GM23338 (cell line): ENCODE data around the gene COL9A3. TPM values are rescaled to one million over a fixed set of nuclear protein-coding genes. Genes with fewer than 3 reads are reported as not detected.
"Not testable (repeated sequence)": the region's sequence is repeated elsewhere in the genome, so short reads cannot be mapped to it uniquely, and the experiment has no call there.

ENCODE experiments used
- ATAC-seq: fragments of 200-7000 bp; cut with Tn5 transposase; 3 replicates; pipeline ENCODE4 v1.9.1; 2020
- DNase-seq: peaks from one replicate; pipeline ENCODE4 v3.0.0-alpha.2; 2015; ENCODE audit warnings: low spot score
- H2AFZ ChIP-seq: fragments of 200-600 bp; sonication (generic); 2 replicates; pipeline ENCODE4 v1.8.0; 2016; ENCODE audit warnings: antibody characterized with exemption, mild to moderate bottlenecking, moderate library complexity
- H3F3A ChIP-seq: fragments of 200-600 bp; sonication (generic); replicated peaks from 2 replicates; pipeline ENCODE4 v1.8.0; 2017; ENCODE audit warnings: antibody characterized with exemption, mixed run types, low read depth
- H3K27ac ChIP-seq: fragments of 200-600 bp; sonication (generic); 2 replicates; pipeline ENCODE4 v1.6.1; 2016; ENCODE audit warnings: low read depth
- H3K27me3 ChIP-seq: fragments of 200-600 bp; sonication (generic); 2 replicates; pipeline ENCODE4 v1.8.0; 2016; ENCODE audit warnings: mild to moderate bottlenecking, mixed run types, moderate library complexity; ENCODE audit not compliant: insufficient read depth
- H3K36me3 ChIP-seq: fragments of 200-600 bp; sonication (generic); 2 replicates; pipeline ENCODE4 v1.8.0; 2016; ENCODE audit warnings: mild to moderate bottlenecking; ENCODE audit not compliant: insufficient read depth
- H3K4me1 ChIP-seq: fragments of 200-600 bp; sonication (generic); 2 replicates; pipeline ENCODE4 v1.8.0; 2016; ENCODE audit warnings: mild to moderate bottlenecking, moderate library complexity; ENCODE audit not compliant: insufficient read depth
- H3K4me2 ChIP-seq: fragments of 200-600 bp; sonication (generic); 2 replicates; pipeline ENCODE4 v1.7.1; 2017; ENCODE audit warnings: mixed run types
- H3K4me3 ChIP-seq: fragments of 200-600 bp; sonication (generic); 2 replicates; pipeline ENCODE4 v1.6.1; 2016; ENCODE audit warnings: mixed run types
- H3K79me2 ChIP-seq: fragments of 200-600 bp; sonication (generic); replicated peaks from 2 replicates; pipeline ENCODE4 v1.8.0; 2017; ENCODE audit warnings: mild to moderate bottlenecking; ENCODE audit not compliant: insufficient read depth
- H3K9me2 ChIP-seq: fragments of 200-600 bp; sonication (generic); 2 replicates; pipeline ENCODE4 v1.8.0; 2017; ENCODE audit not compliant: insufficient read depth
- H4K20me1 ChIP-seq: fragments of 200-600 bp; sonication (generic); replicated peaks from 2 replicates; pipeline ENCODE4 v1.8.0; 2017; ENCODE audit warnings: mild to moderate bottlenecking; ENCODE audit not compliant: insufficient read depth
- H3K27ac Mint-ChIP-seq: 2 replicates; pipeline ENCODE4 v1.8.0; 2020; ENCODE audit warnings: inconsistent platforms, mild to moderate bottlenecking, moderate library complexity, mixed read lengths
- H3K27me3 Mint-ChIP-seq: 3 replicates; pipeline ENCODE4 v1.8.0; 2022; ENCODE audit warnings: low read depth, mild to moderate bottlenecking, moderate library complexity, mixed read lengths, inconsistent platforms; ENCODE audit not compliant: insufficient read depth, poor library complexity
- H3K36me3 Mint-ChIP-seq: 3 replicates; pipeline ENCODE4 v1.8.0; 2021; ENCODE audit warnings: low read depth, mild to moderate bottlenecking, inconsistent platforms, moderate library complexity, mixed read lengths
- H3K4me1 Mint-ChIP-seq: 3 replicates; pipeline ENCODE4 v1.8.0; 2020; ENCODE audit warnings: mild to moderate bottlenecking, inconsistent platforms, mixed read lengths
- H3K4me3 Mint-ChIP-seq: 3 replicates; pipeline ENCODE4 v1.8.0; 2021; ENCODE audit warnings: moderate library complexity, mild to moderate bottlenecking, inconsistent platforms, mixed read lengths
- H3K9me3 Mint-ChIP-seq: 3 replicates; pipeline ENCODE4 v1.8.0; 2020; ENCODE audit warnings: moderate library complexity, mild to moderate bottlenecking, inconsistent platforms, mixed read lengths
- CREB1 ChIP-seq: fragments of 250-450 bp; sonication (Bioruptor Pico); IDR thresholded peaks from 2 replicates; pipeline ENCODE4 v1.5.0; 2020; ENCODE audit warnings: low read depth, mild to moderate bottlenecking, moderate library complexity
- EZH2 ChIP-seq: fragments of 200-600 bp; sonication (generic); IDR thresholded peaks from one replicate; pipeline ENCODE4 v1.8.0; 2017; ENCODE audit warnings: antibody characterized with exemption, mild to moderate bottlenecking, low read depth; ENCODE audit not compliant: unreplicated experiment
- EZH2phosphoT487 ChIP-seq: fragments of 200-600 bp; sonication (generic); IDR thresholded peaks from one replicate; pipeline ENCODE4 v1.8.1; 2018; ENCODE audit warnings: antibody characterized with exemption; ENCODE audit not compliant: unreplicated experiment
- NANOG ChIP-seq: IDR thresholded peaks from 2 replicates; pipeline ENCODE4 v1.6.1; 2016; ENCODE audit warnings: antibody characterized with exemption, borderline replicate concordance
- STAT1 ChIP-seq: IDR thresholded peaks from one replicate; pipeline ENCODE4 v1.6.1; 2016; ENCODE audit warnings: antibody characterized with exemption; ENCODE audit not compliant: unreplicated experiment
- ZNF114 ChIP-seq: fragments of 250-450 bp; sonication (Bioruptor Pico); IDR thresholded peaks from 2 replicates; pipeline ENCODE4 v1.5.0; 2020; ENCODE audit warnings: mild to moderate bottlenecking, moderate library complexity
- ZNF331 ChIP-seq: fragments of 250-450 bp; sonication (Bioruptor Pico); IDR thresholded peaks from 2 replicates; pipeline ENCODE4 v1.5.0; 2020; ENCODE audit warnings: low read depth, mild to moderate bottlenecking, moderate library complexity
- polyA plus RNA-seq: library from polyadenylated mRNA; unstranded; fragments of >200 nt; fragmentation: Nextera tagmentation; extraction: Ambion mirVana; gene quantifications from 2 replicates; pipeline ENCODE4 v1.2.1, GENCODE V29; 2016
- total RNA-seq: library from RNA; depleted of rRNA; stranded (reverse); fragments of >200 nt; shearing (Covaris generic); gene quantifications from 2 replicates; pipeline ENCODE4 v1.2.3, GENCODE V29; 2014
- TF ChIP-seq, protein P1 (sequence below), 2 experiments: fragments of 200-600 bp in 1 of 2; sonication (generic) in 1 of 2; conservative IDR thresholded peaks; 2 replicates each; pipeline versions ENCODE4 v1.5.1 to v1.6.1; 2016 to 2017; ENCODE audit warnings: antibody characterized with exemption in 2 of 2, low read depth in 2 of 2, mild to moderate bottlenecking in 2 of 2, moderate library complexity in 1 of 2
- TF ChIP-seq, protein P2 (sequence below): IDR thresholded peaks from 2 replicates; pipeline ENCODE4 v1.6.1; 2016; ENCODE audit warnings: antibody characterized with exemption

COL9A3 gene
- total and polyA plus RNA-seq, 2 experiments from 2014 or later: 74.9 to 113 TPM

DNA sequence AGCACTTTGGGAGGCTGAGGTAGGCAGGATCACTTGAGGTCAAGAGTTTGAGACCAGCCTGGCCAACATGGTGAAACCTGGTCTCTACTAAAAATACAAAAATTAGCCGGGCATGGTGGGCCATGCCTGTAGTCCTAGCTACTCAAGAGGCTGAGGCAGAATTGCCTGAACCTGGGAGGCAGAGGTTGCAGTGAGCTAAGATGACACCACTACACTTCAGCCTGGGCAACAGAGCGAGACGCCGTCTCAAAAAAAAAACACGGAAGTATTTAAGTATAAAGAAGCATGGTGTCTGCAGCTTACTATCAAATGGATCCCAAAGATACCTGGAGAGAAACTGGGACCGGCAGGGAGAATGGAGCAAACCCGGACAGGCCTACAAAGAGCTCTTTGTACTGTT, 32.1 kb downstream of the COL9A3 start:
- not testable (repeated sequence) for H3K36me3 ChIP-seq, H3K4me3 Mint-ChIP-seq, H3K27me3 ChIP-seq, H3K27ac ChIP-seq, H3K9me2 ChIP-seq, H3K9me3 Mint-ChIP-seq, H2AFZ ChIP-seq, H3K4me2 ChIP-seq, DNase-seq, H3K4me1 ChIP-seq, ATAC-seq, H3K4me3 ChIP-seq, H3K4me1 Mint-ChIP-seq, H3K79me2 ChIP-seq, H3F3A ChIP-seq, H3K27ac Mint-ChIP-seq, H4K20me1 ChIP-seq
- Mint-ChIP-seq H3K36me3 (peaks cover 48% of the 10 kb centered on the region), H3K27me3 (peaks cover 12% of the 10 kb centered on the region)

DNA sequence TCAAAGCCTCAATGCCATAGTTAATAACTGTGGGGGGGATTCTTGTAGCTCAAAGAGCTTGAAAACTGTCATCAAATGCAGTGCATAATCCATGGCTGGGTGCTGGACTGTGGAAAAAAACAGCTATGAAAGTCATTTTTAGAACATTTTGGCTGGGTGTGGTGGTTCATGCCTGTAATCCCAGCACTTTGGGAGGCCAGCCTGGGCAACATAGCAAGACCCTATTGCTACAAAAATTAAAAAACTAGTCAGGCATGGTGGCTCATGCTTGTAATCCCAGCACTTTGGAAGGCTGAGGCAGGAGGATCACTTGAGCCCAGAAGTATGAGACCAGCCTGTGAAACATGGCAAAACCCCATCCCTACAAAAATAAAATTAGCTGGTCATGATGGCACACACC, 32.6 kb downstream of the COL9A3 start:
- H3K9me2 ChIP-seq: no peaks in the 10 kb centered on the region
- H3K4me1 Mint-ChIP-seq: peaks cover 5% of the 10 kb centered on the region; the same call in 2 of the 3 replicates
- peaks cover 12% of the 10 kb centered on the region for H3K27me3 Mint-ChIP-seq
- H3K27ac Mint-ChIP-seq: no peak overlapping the region
- H3K4me3 ChIP-seq: no peak overlapping the region
- no peak overlapping the region for H3K4me3 Mint-ChIP-seq
- no peaks in the 10 kb centered on the region for H3K27me3 ChIP-seq
- H3K27ac ChIP-seq: no peak overlapping the region
- no peak overlapping the region for H3K4me2 ChIP-seq
- peaks cover 7% of the 10 kb centered on the region for H4K20me1 ChIP-seq
- H3F3A ChIP-seq: peaks cover 8% of the 10 kb centered on the region; the same call in 1 of the 2 replicates
- no peak overlapping the region for H2AFZ ChIP-seq
- ATAC-seq (no peak), DNase-seq (no peak)
- peaks cover 9% of the 10 kb centered on the region; the same call in 1 of the 2 replicates for H3K79me2 ChIP-seq
- TF ChIP-seq ZNF114 (CRISPR knock-in tag) (no peak), CREB1 (CRISPR knock-in tag) (no peak), NANOG (no peak), EZH2phosphoT487 (no peak), ZNF331 (CRISPR knock-in tag) (no peak)
- no peaks in the 10 kb centered on the region for H3K9me3 Mint-ChIP-seq
- H3K36me3 ChIP-seq: peaks cover 11% of the 10 kb centered on the region
- no peaks in the 10 kb centered on the region for H3K4me1 ChIP-seq
- peaks cover 49% of the 10 kb centered on the region for H3K36me3 Mint-ChIP-seq

DNA sequence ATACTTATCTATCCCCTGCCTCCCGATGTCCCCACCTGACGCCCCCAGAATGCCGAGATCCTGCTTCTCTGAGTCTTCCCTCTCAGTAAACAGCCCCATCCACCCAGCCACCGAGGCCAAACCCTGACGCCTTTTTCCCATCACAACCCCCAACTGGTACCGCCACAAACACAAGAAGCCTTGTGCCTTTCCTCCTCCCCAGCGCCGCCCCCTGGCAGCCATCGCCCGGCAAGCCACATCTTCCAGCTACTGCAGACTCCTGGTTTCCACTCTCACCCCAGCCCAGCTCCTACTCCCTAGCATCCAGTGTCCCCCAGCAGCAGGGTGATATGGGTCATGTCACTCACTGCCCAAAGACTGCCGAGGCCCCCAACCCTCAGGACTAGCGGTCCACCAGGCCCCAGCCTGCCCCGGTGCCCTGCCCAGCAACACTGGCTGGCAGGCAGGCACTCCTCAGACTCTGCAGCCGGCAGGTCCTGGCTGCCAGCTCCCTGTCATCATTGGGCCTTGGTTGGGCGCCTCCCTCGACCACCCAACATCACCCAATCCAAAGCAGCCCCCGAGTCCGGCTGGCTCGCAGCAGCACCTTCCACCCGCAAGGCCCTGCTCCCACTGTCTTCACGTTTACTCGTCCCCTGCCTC, 33.6 kb downstream of the COL9A3 start:
- ATAC-seq (peak; percentile 72), DNase-seq (peak; percentile 45)
- Mint-ChIP-seq H3K36me3 (peaks cover 48% of the 10 kb centered on the region), H3K27me3 (peaks cover 8% of the 10 kb centered on the region), H3K4me1 (peaks cover 5% of the 10 kb centered on the region; the same call in 2 of the 3 replicates), H3K27ac (peak overlapping the region; percentile 33; the same call in 1 of the 2 replicates), H3K4me3 (no peak overlapping the region), H3K9me3 (no peaks in the 10 kb centered on the region)
- Histone ChIP-seq H3K79me2 (peaks cover 16% of the 10 kb centered on the region; the same call in 1 of the 2 replicates), H3K27me3 (no peaks in the 10 kb centered on the region), H3K4me1 (no peaks in the 10 kb centered on the region), H3K27ac (0 out of 2 replicates have a peak overlapping the region, but pooled peaks have one; percentile 2), H3F3A (peaks cover 8% of the 10 kb centered on the region; the same call in 1 of the 2 replicates), H3K4me2 (no peak overlapping the region), H3K36me3 (peaks cover 11% of the 10 kb centered on the region), H2AFZ (no peak overlapping the region), H4K20me1 (peaks cover 7% of the 10 kb centered on the region), H3K9me2 (no peaks in the 10 kb centered on the region), H3K4me3 (no peak overlapping the region)
- no peak for TF ChIP-seq NANOG
- TF ChIP-seq CREB1 (CRISPR knock-in tag): no peak
- TF ChIP-seq STAT1: no peak
- TF ChIP-seq, protein P1, sequence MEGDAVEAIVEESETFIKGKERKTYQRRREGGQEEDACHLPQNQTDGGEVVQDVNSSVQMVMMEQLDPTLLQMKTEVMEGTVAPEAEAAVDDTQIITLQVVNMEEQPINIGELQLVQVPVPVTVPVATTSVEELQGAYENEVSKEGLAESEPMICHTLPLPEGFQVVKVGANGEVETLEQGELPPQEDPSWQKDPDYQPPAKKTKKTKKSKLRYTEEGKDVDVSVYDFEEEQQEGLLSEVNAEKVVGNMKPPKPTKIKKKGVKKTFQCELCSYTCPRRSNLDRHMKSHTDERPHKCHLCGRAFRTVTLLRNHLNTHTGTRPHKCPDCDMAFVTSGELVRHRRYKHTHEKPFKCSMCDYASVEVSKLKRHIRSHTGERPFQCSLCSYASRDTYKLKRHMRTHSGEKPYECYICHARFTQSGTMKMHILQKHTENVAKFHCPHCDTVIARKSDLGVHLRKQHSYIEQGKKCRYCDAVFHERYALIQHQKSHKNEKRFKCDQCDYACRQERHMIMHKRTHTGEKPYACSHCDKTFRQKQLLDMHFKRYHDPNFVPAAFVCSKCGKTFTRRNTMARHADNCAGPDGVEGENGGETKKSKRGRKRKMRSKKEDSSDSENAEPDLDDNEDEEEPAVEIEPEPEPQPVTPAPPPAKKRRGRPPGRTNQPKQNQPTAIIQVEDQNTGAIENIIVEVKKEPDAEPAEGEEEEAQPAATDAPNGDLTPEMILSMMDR (conservative IDR thresholded peaks at IDR 0.05; ENCODE audit: low read depth in 2 of 2): peak; percentile 19 to 47; a peak in 3 of 4 replicates
- TF ChIP-seq EZH2: no peak
- TF ChIP-seq, protein P2, sequence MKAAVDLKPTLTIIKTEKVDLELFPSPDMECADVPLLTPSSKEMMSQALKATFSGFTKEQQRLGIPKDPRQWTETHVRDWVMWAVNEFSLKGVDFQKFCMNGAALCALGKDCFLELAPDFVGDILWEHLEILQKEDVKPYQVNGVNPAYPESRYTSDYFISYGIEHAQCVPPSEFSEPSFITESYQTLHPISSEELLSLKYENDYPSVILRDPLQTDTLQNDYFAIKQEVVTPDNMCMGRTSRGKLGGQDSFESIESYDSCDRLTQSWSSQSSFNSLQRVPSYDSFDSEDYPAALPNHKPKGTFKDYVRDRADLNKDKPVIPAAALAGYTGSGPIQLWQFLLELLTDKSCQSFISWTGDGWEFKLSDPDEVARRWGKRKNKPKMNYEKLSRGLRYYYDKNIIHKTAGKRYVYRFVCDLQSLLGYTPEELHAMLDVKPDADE: no peak
